HCT116 (cell line): ENCODE results near the gene TBX15. TPM values are rescaled to one million over a fixed set of nuclear protein-coding genes. Genes with fewer than 3 reads are reported as not detected.

Experiments used
- ATAC-seq: fragments of 200-7000 bp; cut with Tn5 transposase; 2 replicates; pipeline ENCODE4 v1.9.1; 2020; ENCODE audit warnings: mild to moderate bottlenecking, moderate library complexity
- BruUV-seq: library from RNA; stranded (reverse); fragments of 400-500 nt; replicated peaks from 2 replicates; lab custom pipeline; 2021; lab: Mats Ljungman, UMichigan
- CTCF ChIA-PET: fragments of 300-600 bp; sonication (Branson Sonifier 250); formaldehyde crosslinking; loops from one replicate; lab custom pipeline; 2021; ENCODE audit warnings: antibody characterized with exemption; lab: Charles Lee
- POLR2A ChIA-PET: fragments of 300-600, 350-600 bp; sonication (Branson Sonifier 250); formaldehyde crosslinking; loops from one replicate; lab custom pipeline; 2021; ENCODE audit warnings: antibody characterized with exemption; lab: Charles Lee
- RAD21 ChIA-PET, 2 experiments: fragments of 300-600 bp; sonication (Branson Sonifier 250); formaldehyde crosslinking; loops; one replicate each; lab custom pipeline; 2023; ENCODE audit warnings: low total read pairs in 2 of 2; ENCODE audit not compliant: uncharacterized antibody in 2 of 2, unreplicated experiment in 2 of 2, low non-redundant PET in 1 of 2; lab: Charles Lee
- DNase-seq: peaks from one replicate; pipeline ENCODE4 v3.0.0-alpha.2; 2010; ENCODE audit warnings: low read depth, low spot score
- H2AFZ ChIP-seq: fragments of 200-600 bp; shearing (Covaris generic), sonication (generic); 2 replicates; pipeline ENCODE4 v1.6.1; 2017; ENCODE audit warnings: low read depth, mixed run types, mixed read lengths, antibody characterized with exemption, low read length; ENCODE audit not compliant: poor library complexity, severe bottlenecking
- H3K27ac ChIP-seq: 2 replicates; pipeline ENCODE4 v1.5.1; 2012; ENCODE audit warnings: low read depth, low read length
- H3K27me3 ChIP-seq: fragments of 200-600 bp; sonication (generic); 2 replicates; pipeline ENCODE4 v1.6.1; 2016; ENCODE audit warnings: mixed run types, low read length, mixed read lengths; ENCODE audit not compliant: insufficient read depth
- H3K36me3 ChIP-seq, 2 experiments: fragments of 200-500 bp in 1 of 2; fragments of 200-600 bp in 1 of 2; sonication (Bioruptor generic) in 1 of 2; sonication (generic) in 1 of 2; 2 replicates each; pipeline versions ENCODE4 v1.5.1 to v1.6.1; 2014 to 2016; ENCODE audit warnings: low read length in 2 of 2, inconsistent platforms in 1 of 2, mixed read lengths in 1 of 2, mixed run types in 1 of 2; ENCODE audit not compliant: insufficient read depth in 2 of 2, control insufficient read depth in 1 of 2
- H3K4me1 ChIP-seq, 2 experiments: fragments of 200-600 bp in 1 of 2; sonication (generic) in 1 of 2; 2 replicates each; pipeline versions ENCODE4 v1.5.1 to v1.6.1; 2012 to 2017; ENCODE audit warnings: low read length in 2 of 2, inconsistent platforms in 1 of 2, mild to moderate bottlenecking in 1 of 2, mixed read lengths in 1 of 2, mixed run types in 1 of 2, moderate library complexity in 1 of 2; ENCODE audit not compliant: insufficient read depth in 2 of 2, control insufficient read depth in 1 of 2
- H3K4me2 ChIP-seq: fragments of 200-600 bp; sonication (generic); 2 replicates; pipeline ENCODE4 v1.6.1; 2017; ENCODE audit warnings: mixed run types, low read length, mixed read lengths
- H3K4me3 ChIP-seq, 2 experiments: fragments of 200-600 bp in 1 of 2; sonication (generic) in 1 of 2; replicated peaks in 1 of 2; 2 replicates each; pipeline ENCODE4 v1.5.1; 2011 to 2016; ENCODE audit warnings: low read length in 2 of 2, control low read depth in 1 of 2, low read depth in 1 of 2, mild to moderate bottlenecking in 1 of 2, mixed read lengths in 1 of 2, mixed run types in 1 of 2
- H3K79me2 ChIP-seq: fragments of 200-600 bp; sonication (generic); 2 replicates; pipeline ENCODE4 v1.6.1; 2017; ENCODE audit warnings: mild to moderate bottlenecking, mixed run types, low read length, moderate library complexity, mixed read lengths; ENCODE audit not compliant: insufficient read depth
- H3K9ac ChIP-seq: fragments of 200-600 bp; sonication (generic); 2 replicates; pipeline ENCODE4 v1.6.1; 2016; ENCODE audit warnings: low read length, mixed read lengths
- H3K9me2 ChIP-seq: fragments of 200-600 bp; sonication (generic), shearing (Covaris generic); 2 replicates; pipeline ENCODE4 v1.6.1; 2017; ENCODE audit warnings: mixed run types, mild to moderate bottlenecking, moderate library complexity; ENCODE audit not compliant: insufficient read depth
- H3K9me3 ChIP-seq, 2 experiments: fragments of 200-500 bp in 1 of 2; fragments of 200-600 bp in 1 of 2; sonication (Bioruptor generic) in 1 of 2; sonication (generic) in 1 of 2; 2 replicates each; pipeline ENCODE4 v1.6.1; 2014 to 2017; ENCODE audit warnings: low read length in 2 of 2, mixed read lengths in 2 of 2, inconsistent platforms in 1 of 2, low read depth in 1 of 2, mild to moderate bottlenecking in 1 of 2, mixed run types in 1 of 2, moderate library complexity in 1 of 2; ENCODE audit not compliant: control insufficient read depth in 1 of 2, insufficient read depth in 1 of 2
- H4K20me1 ChIP-seq: fragments of 200-600 bp; sonication (generic), shearing (Covaris generic); 2 replicates; pipeline ENCODE4 v1.6.1; 2017; ENCODE audit warnings: mixed run types, mild to moderate bottlenecking, moderate library complexity; ENCODE audit not compliant: insufficient read depth
- ATF3 ChIP-seq: IDR thresholded peaks from 2 replicates; pipeline ENCODE4 v1.6.1; 2012
- CBX3 ChIP-seq: IDR thresholded peaks from 2 replicates; pipeline ENCODE4 v1.6.1; 2012; ENCODE audit warnings: low read depth
- CEBPB ChIP-seq: IDR thresholded peaks from 2 replicates; pipeline ENCODE4 v1.6.1; 2012; ENCODE audit warnings: low read depth
- EGR1 ChIP-seq: IDR thresholded peaks from 2 replicates; pipeline ENCODE4 v1.6.1; 2012; ENCODE audit warnings: low read depth
- EZH2 ChIP-seq: fragments of 200-600 bp; sonication (generic); IDR thresholded peaks from 2 replicates; pipeline ENCODE4 v1.6.1; 2017; ENCODE audit warnings: antibody characterized with exemption, mixed run types
- FOSL1 ChIP-seq: IDR thresholded peaks from 2 replicates; pipeline ENCODE4 v1.6.1; 2012; ENCODE audit warnings: low read depth
- JUND ChIP-seq: IDR thresholded peaks from 2 replicates; pipeline ENCODE4 v1.6.1; 2012
- POLR2A ChIP-seq: IDR thresholded peaks from 2 replicates; pipeline ENCODE4 v1.7.0; 2011; ENCODE audit warnings: borderline replicate concordance; ENCODE audit not compliant: insufficient read depth, insufficient read length; ENCODE audit errors: extremely low read depth
- POLR2AphosphoS5 ChIP-seq: IDR thresholded peaks from 2 replicates; pipeline ENCODE4 v1.6.1; 2011; ENCODE audit warnings: mild to moderate bottlenecking, low read depth, low read length, moderate library complexity
- RAD21 ChIP-seq: IDR thresholded peaks from 2 replicates; pipeline ENCODE4 v1.6.1; 2012; ENCODE audit warnings: low read depth, mild to moderate bottlenecking
- REST ChIP-seq: IDR thresholded peaks from 2 replicates; pipeline ENCODE4 v1.6.1; 2012; ENCODE audit warnings: low read depth
- SIN3A ChIP-seq: IDR thresholded peaks from 2 replicates; pipeline ENCODE4 v1.6.1; 2012; ENCODE audit warnings: low read depth
- SP1 ChIP-seq: IDR thresholded peaks from 2 replicates; pipeline ENCODE4 v1.6.1; 2012; ENCODE audit warnings: low read depth
- TCF7L2 ChIP-seq: IDR thresholded peaks from 2 replicates; pipeline ENCODE4 v1.7.0; 2011; ENCODE audit warnings: borderline replicate concordance, inconsistent platforms; ENCODE audit not compliant: insufficient read depth, insufficient read length; ENCODE audit errors: extremely low read depth
- ZFX ChIP-seq: fragments of 450-650 bp; IDR thresholded peaks from 2 replicates; pipeline ENCODE4 v1.6.1; 2017
- ZNF274 ChIP-seq: fragments of 200-500 bp; sonication (Bioruptor generic); IDR thresholded peaks from 2 replicates; pipeline ENCODE4 v1.6.1; 2014; ENCODE audit warnings: mild to moderate bottlenecking, low read depth, low read length, inconsistent platforms
- intact Hi-C: fragments of 100-400 bp; cut with micrococcal nuclease; formaldehyde crosslinking; loops from 2 replicates; pipeline ENCODE4 v1.10.0; 2022
- total RNA-seq: library from RNA; stranded (reverse); gene quantifications from one replicate; pipeline ENCODE4 v1.2.1, GENCODE V29; 2021; ENCODE audit not compliant: unreplicated experiment
- TF ChIP-seq, protein P1 (sequence below), 3 experiments: fragments of 200-600 bp in 1 of 3; sonication (generic) in 1 of 3; IDR thresholded peaks in 2 of 3; conservative IDR thresholded peaks in 1 of 3; 2 replicates each; pipeline ENCODE4 v1.5.1; 2012 to 2017; ENCODE audit warnings: low read depth in 2 of 3, low read length in 2 of 3, antibody characterized with exemption in 1 of 3, borderline replicate concordance in 1 of 3, control low read depth in 1 of 3, mild to moderate bottlenecking in 1 of 3, mixed read lengths in 1 of 3, mixed run types in 1 of 3, moderate library complexity in 1 of 3; ENCODE audit not compliant: insufficient read depth in 1 of 3
- TF ChIP-seq, protein P2 (sequence below): IDR thresholded peaks from 2 replicates; pipeline ENCODE4 v1.6.1; 2012
- TF ChIP-seq, protein P3 (sequence below): IDR thresholded peaks from 2 replicates; pipeline ENCODE4 v1.6.1; 2011; ENCODE audit warnings: mild to moderate bottlenecking, low read length, moderate library complexity; ENCODE audit not compliant: insufficient replicate concordance; ENCODE audit errors: extremely low read depth

TBX15 gene
- total RNA-seq, 1 experiment from 2014 or later = not detected

DNA sequence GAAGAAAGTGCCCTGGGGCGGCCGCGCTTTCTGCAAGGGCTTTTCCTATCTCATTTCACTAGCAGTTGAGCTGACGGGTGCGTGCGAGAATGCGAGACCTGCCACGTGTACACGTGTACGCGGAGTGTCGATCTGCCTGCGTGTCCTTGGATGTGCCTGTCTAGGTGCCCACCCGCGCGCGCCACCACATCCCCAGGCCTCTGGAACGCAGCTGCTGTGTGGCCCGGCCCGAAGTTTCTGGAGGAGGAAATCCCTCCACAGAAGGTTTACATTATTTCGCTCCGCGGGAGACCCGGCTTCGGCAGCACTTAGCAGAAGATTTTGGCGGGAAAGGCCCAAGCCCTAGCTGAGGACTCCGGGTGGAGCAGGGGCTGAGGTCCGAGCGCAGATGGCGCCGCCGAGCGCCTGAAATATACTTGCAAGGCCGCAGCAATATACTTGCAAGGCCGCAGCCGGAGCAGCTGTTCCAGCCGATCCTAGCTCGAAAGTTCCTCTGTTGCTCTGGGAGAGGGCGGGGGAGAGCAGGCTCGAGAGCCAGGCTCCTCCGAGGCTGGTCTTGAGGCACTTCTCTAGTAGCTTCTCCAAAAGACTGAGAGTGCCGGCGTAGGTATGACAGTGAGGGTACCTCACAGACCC is 3.9 kb downstream of the TBX15 start:
- no peaks in the 10 kb centered on the region for H3K79me2 ChIP-seq
- no peak overlapping the region for H3K4me2 ChIP-seq
- H3K36me3 ChIP-seq = no peaks in the 10 kb centered on the region
- H3K4me1 ChIP-seq = no peaks in the 10 kb centered on the region
- no peaks in the 10 kb centered on the region for H3K9me2 ChIP-seq
- POLR2A ChIA-PET = no interaction called here
- TF ChIP-seq REST (no peak), JUND (no peak), POLR2AphosphoS5 (no peak), EZH2 (no peak), EGR1 (no peak), CEBPB (no peak), SP1 (no peak), FOSL1 (no peak), RAD21 (no peak), CBX3 (no peak), ZNF274 (no peak), ZFX (no peak), ATF3 (no peak), TCF7L2 (no peak), POLR2A (no peak), SIN3A (no peak)
- TF ChIP-seq, protein P1, sequence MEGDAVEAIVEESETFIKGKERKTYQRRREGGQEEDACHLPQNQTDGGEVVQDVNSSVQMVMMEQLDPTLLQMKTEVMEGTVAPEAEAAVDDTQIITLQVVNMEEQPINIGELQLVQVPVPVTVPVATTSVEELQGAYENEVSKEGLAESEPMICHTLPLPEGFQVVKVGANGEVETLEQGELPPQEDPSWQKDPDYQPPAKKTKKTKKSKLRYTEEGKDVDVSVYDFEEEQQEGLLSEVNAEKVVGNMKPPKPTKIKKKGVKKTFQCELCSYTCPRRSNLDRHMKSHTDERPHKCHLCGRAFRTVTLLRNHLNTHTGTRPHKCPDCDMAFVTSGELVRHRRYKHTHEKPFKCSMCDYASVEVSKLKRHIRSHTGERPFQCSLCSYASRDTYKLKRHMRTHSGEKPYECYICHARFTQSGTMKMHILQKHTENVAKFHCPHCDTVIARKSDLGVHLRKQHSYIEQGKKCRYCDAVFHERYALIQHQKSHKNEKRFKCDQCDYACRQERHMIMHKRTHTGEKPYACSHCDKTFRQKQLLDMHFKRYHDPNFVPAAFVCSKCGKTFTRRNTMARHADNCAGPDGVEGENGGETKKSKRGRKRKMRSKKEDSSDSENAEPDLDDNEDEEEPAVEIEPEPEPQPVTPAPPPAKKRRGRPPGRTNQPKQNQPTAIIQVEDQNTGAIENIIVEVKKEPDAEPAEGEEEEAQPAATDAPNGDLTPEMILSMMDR (IDR thresholded peaks at IDR 0.05 in 2 of 3, conservative IDR thresholded peaks at IDR 0.05 in 1 of 3; ENCODE audit: borderline replicate concordance in 1 of 3, insufficient read depth in 1 of 3, low read depth in 2 of 3, low read length in 2 of 3) = no peak
- TF ChIP-seq, protein P2, sequence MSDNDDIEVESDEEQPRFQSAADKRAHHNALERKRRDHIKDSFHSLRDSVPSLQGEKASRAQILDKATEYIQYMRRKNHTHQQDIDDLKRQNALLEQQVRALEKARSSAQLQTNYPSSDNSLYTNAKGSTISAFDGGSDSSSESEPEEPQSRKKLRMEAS = no peak
- TF ChIP-seq, protein P3, sequence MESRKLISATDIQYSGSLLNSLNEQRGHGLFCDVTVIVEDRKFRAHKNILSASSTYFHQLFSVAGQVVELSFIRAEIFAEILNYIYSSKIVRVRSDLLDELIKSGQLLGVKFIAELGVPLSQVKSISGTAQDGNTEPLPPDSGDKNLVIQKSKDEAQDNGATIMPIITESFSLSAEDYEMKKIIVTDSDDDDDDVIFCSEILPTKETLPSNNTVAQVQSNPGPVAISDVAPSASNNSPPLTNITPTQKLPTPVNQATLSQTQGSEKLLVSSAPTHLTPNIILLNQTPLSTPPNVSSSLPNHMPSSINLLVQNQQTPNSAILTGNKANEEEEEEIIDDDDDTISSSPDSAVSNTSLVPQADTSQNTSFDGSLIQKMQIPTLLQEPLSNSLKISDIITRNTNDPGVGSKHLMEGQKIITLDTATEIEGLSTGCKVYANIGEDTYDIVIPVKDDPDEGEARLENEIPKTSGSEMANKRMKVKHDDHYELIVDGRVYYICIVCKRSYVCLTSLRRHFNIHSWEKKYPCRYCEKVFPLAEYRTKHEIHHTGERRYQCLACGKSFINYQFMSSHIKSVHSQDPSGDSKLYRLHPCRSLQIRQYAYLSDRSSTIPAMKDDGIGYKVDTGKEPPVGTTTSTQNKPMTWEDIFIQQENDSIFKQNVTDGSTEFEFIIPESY = no peak
- TF ChIP-seq, all 23 proteins: peak for 0
- DNase-seq = no peak
- Histone ChIP-seq H3K9me3 (no peaks in the 10 kb centered on the region), H2AFZ (no peak overlapping the region), H3K27ac (no peak overlapping the region), H4K20me1 (no peaks in the 10 kb centered on the region; the same call in 1 of the 2 replicates), H3K27me3 (no peaks in the 10 kb centered on the region), H3K4me3 (no peak overlapping the region), H3K9ac (no peak overlapping the region)
- no TSS peak for BruUV-seq
- ChIA-PET RAD21 (no interaction called here), CTCF (no interaction called here)
- ATAC-seq = no peak
- intact Hi-C loops = no loop called here
